CD14-positive monocyte (primary cell): Measurements from ENCODE around the gene FKBP5. TPM values are rescaled to one million over a fixed set of nuclear protein-coding genes. Genes with fewer than 3 reads are reported as not detected.

Source experiments
- DNase-seq, 3 donors: peaks; one replicate each; pipeline ENCODE4 v3.0.0-alpha.2; 2011 to 2022
- H2AFZ ChIP-seq: 2 replicates; pipeline ENCODE4 v1.6.0; 2012; ENCODE audit warnings: mild to moderate bottlenecking, low read depth, low read length, inconsistent platforms; ENCODE audit not compliant: insufficient read depth, poor library complexity, severe bottlenecking
- H3K27ac ChIP-seq, 2 donors: 1 replicate in 1 of 2; 2 replicates in 1 of 2; pipeline ENCODE4 v1.5.1; 2012 to 2013; ENCODE audit warnings: low read length in 2 of 2, control low read depth in 1 of 2, inconsistent platforms in 1 of 2, low read depth in 1 of 2, mild to moderate bottlenecking in 1 of 2
- H3K27me3 ChIP-seq, 2 donors: one replicate each; pipeline versions ENCODE4 v1.6.0 to v1.6.1; 2011 to 2013; ENCODE audit warnings: low read length in 2 of 2; ENCODE audit not compliant: control insufficient read depth in 2 of 2, insufficient read depth in 2 of 2
- H3K36me3 ChIP-seq, 2 donors: replicated peaks in 1 of 2; 1 replicate in 1 of 2; 2 replicates in 1 of 2; pipeline versions ENCODE4 v1.5.1 to v1.6.1; 2012 to 2013; ENCODE audit warnings: low read length in 2 of 2, control low read depth in 1 of 2, inconsistent platforms in 1 of 2, mild to moderate bottlenecking in 1 of 2; ENCODE audit not compliant: insufficient read depth in 2 of 2, control insufficient read depth in 1 of 2
- H3K4me1 ChIP-seq, 2 donors: 1 replicate in 1 of 2; 2 replicates in 1 of 2; pipeline versions ENCODE4 v1.5.1 to v1.6.1; 2012 to 2013; ENCODE audit warnings: low read length in 2 of 2, control low read depth in 1 of 2, inconsistent platforms in 1 of 2, mild to moderate bottlenecking in 1 of 2, moderate library complexity in 1 of 2; ENCODE audit not compliant: insufficient read depth in 2 of 2, control insufficient read depth in 1 of 2
- H3K4me2 ChIP-seq: replicated peaks from 2 replicates; pipeline ENCODE3; 2012; ENCODE audit warnings: low read length, moderate library complexity, mild to moderate bottlenecking; ENCODE audit not compliant: poor library complexity, severe bottlenecking; ENCODE audit errors: extremely low read depth
- H3K4me3 ChIP-seq, 3 experiments: fragments of 200-600 bp in 1 of 3; sonication (generic) in 1 of 3; replicated peaks in 1 of 3; 1 replicate in 2 of 3; 2 replicates in 1 of 3; pipeline ENCODE4 v1.5.1; 2011 to 2013; ENCODE audit warnings: low read length in 3 of 3, mild to moderate bottlenecking in 3 of 3, control low read depth in 2 of 3, low read depth in 2 of 3, inconsistent platforms in 1 of 3, moderate library complexity in 1 of 3
- H3K79me2 ChIP-seq: 2 replicates; pipeline ENCODE4 v1.6.0; 2012; ENCODE audit warnings: mild to moderate bottlenecking, control low read depth, inconsistent platforms, low read length, moderate library complexity; ENCODE audit not compliant: insufficient read depth
- H3K9ac ChIP-seq: 2 replicates; pipeline ENCODE4 v1.6.0; 2017; ENCODE audit warnings: low read length, mild to moderate bottlenecking; ENCODE audit not compliant: insufficient read depth, poor library complexity, severe bottlenecking
- H3K9me3 ChIP-seq, 2 donors: replicated peaks in 1 of 2; 1 replicate in 1 of 2; 2 replicates in 1 of 2; pipeline versions ENCODE4 v1.5.1 to v1.6.1; 2012 to 2013; ENCODE audit warnings: low read length in 2 of 2, control low read depth in 1 of 2; ENCODE audit not compliant: control insufficient read depth in 1 of 2, insufficient read depth in 1 of 2
- H4K20me1 ChIP-seq: 2 replicates; pipeline ENCODE4 v1.6.0; 2012; ENCODE audit warnings: mild to moderate bottlenecking, low read length, control low read depth, moderate library complexity; ENCODE audit not compliant: insufficient read depth
- H3K27ac Mint-ChIP-seq, 7 donors: one replicate each; pipeline ENCODE4 v1.8.0; 2020; ENCODE audit warnings: mild to moderate bottlenecking in 7 of 7, mixed read lengths in 7 of 7, moderate library complexity in 6 of 7, inconsistent platforms in 2 of 7
- H3K27me3 Mint-ChIP-seq, 3 donors: one replicate each; pipeline ENCODE4 v1.8.0; 2021 to 2022; ENCODE audit warnings: low read depth in 3 of 3, mild to moderate bottlenecking in 3 of 3, mixed read lengths in 3 of 3, moderate library complexity in 3 of 3, inconsistent platforms in 1 of 3
- H3K36me3 Mint-ChIP-seq, 2 donors: one replicate each; pipeline ENCODE4 v1.8.0; 2020; ENCODE audit warnings: mixed read lengths in 2 of 2, inconsistent platforms in 1 of 2, mild to moderate bottlenecking in 1 of 2
- H3K4me1 Mint-ChIP-seq: one replicate; pipeline ENCODE4 v1.8.0; 2020; ENCODE audit warnings: mild to moderate bottlenecking, mixed read lengths
- H3K4me3 Mint-ChIP-seq, 2 donors: one replicate each; pipeline ENCODE4 v1.8.0; 2020; ENCODE audit warnings: mild to moderate bottlenecking in 2 of 2, mixed read lengths in 2 of 2, moderate library complexity in 1 of 2
- H3K9me3 Mint-ChIP-seq, 7 donors: one replicate each; pipeline ENCODE4 v1.8.0; 2020 to 2022; ENCODE audit warnings: mixed read lengths in 7 of 7, mild to moderate bottlenecking in 6 of 7, moderate library complexity in 6 of 7, inconsistent platforms in 2 of 7
- WGBS: methylation state at CpG from one replicate; pipeline ENCODE4 v1.1.5; 2013; ENCODE audit warnings: missing lambda C conversion rate; ENCODE audit not compliant: insufficient coverage; 5-methylcytosine and 5-hydroxymethylcytosine counted together
- intact Hi-C, 2 donors: fragments of 100-400 bp; cut with micrococcal nuclease; formaldehyde crosslinking; loops; one replicate each; pipeline versions ENCODE4 v1.15.0 to v1.15.1; 2023
- polyA plus RNA-seq, 3 donors: library from polyadenylated mRNA; depleted of rRNA in 1 of 3; unstranded in 2 of 3; stranded (reverse) in 1 of 3; fragments of 300-500 nt in 2 of 3; fragments of >200 nt in 1 of 3; fragmentation: Illumina TruSeq in 2 of 3; gene quantifications; 1 replicate in 2 of 3; 2 replicates in 1 of 3; pipeline ENCODE4 v1.2.3, GENCODE V29; 2012 to 2021
- TF ChIP-seq, protein P1 (sequence below): fragments of 200-600 bp; IDR thresholded peaks from one replicate; pipeline ENCODE4 v1.8.0; 2022; ENCODE audit warnings: antibody characterized with exemption, mild to moderate bottlenecking

FKBP5 gene
- polyA plus RNA-seq, 3 donors, result 20.2 to 58.5 (median 56.9) TPM

DNA sequence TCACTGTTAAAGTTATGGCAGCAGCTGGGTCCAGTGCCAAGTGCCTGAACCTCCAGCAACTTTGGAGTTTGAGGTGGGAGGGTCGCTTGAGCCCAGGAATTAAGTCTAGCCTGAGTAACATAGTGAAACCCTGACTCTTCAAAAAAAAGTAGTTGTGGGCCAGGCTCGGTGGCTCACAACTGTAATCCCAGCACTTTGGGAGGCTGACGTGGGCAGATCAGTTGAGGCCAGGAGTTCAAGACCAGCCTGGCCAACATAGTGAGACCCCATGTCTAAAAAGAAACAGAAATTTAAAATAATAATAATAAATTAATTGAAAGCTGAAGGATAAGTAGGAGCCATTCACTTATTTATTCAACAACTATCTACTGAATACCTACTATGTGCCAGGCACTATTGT is 33.8 kb downstream of the FKBP5 start:
- Histone ChIP-seq H3K36me3 (peaks cover 0 to 10% of the 10 kb centered on the region in 2 donors), H3K27ac (peak overlapping the region in 1 of 2 donors; percentile 0), H3K79me2 (peaks cover 97% of the 10 kb centered on the region), H3K4me2 (no peak overlapping the region), H3K27me3 (no peaks in the 10 kb centered on the region), H2AFZ (no peak overlapping the region), H3K9me3 (no peaks in the 10 kb centered on the region), H4K20me1 (peaks cover 95% of the 10 kb centered on the region), H3K9ac (no peak overlapping the region), H3K4me3 (no peak overlapping the region), H3K4me1 (no peaks in the 10 kb centered on the region)
- Mint-ChIP-seq H3K36me3 (peaks cover 12 to 24% of the 10 kb centered on the region in 2 donors), H3K4me3 (no peak overlapping the region), H3K27me3 (no peaks in the 10 kb centered on the region), H3K4me1 (peaks cover 7% of the 10 kb centered on the region), H3K27ac (peak overlapping the region in 3 of 7 donors; percentile 1 to 63 (median 48)), H3K9me3 (peaks cover 0 to 4% (median 0%) of the 10 kb centered on the region in 7 donors)
- 100% methylated on average over 2 of the region's 3 CpGs for WGBS
- intact Hi-C loops, result no loop called here
- TF ChIP-seq, protein P1, sequence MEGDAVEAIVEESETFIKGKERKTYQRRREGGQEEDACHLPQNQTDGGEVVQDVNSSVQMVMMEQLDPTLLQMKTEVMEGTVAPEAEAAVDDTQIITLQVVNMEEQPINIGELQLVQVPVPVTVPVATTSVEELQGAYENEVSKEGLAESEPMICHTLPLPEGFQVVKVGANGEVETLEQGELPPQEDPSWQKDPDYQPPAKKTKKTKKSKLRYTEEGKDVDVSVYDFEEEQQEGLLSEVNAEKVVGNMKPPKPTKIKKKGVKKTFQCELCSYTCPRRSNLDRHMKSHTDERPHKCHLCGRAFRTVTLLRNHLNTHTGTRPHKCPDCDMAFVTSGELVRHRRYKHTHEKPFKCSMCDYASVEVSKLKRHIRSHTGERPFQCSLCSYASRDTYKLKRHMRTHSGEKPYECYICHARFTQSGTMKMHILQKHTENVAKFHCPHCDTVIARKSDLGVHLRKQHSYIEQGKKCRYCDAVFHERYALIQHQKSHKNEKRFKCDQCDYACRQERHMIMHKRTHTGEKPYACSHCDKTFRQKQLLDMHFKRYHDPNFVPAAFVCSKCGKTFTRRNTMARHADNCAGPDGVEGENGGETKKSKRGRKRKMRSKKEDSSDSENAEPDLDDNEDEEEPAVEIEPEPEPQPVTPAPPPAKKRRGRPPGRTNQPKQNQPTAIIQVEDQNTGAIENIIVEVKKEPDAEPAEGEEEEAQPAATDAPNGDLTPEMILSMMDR, result no peak
- no peak for DNase-seq

DNA sequence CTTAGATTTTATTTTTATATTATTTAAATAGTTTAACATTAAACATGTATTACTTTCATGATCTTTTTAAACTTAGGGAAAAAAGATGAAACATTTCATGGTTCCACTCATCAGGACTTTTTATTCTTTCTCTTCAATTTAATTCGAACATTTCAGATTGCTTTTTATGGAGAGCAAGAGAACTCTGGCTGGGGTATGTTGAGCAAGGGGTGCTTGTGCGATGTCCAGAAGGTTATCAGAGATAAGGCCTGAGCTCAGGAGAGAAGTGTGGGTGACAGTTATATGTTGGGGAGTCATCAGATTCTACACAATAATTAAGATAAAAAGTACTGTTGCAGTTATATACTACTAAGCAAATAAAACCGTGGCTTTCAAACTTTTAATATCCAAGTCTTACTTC is 37.5 kb downstream of the FKBP5 start:
- WGBS, result no CpG with 5 or more reads among the region's 3 CpGs
- no peak overlapping the region for H3K4me3 Mint-ChIP-seq
- no peak for DNase-seq

More for the DNA sequence above, 37.5 kb downstream of the FKBP5 start:
- Mint-ChIP-seq H3K27me3 (no peaks in the 10 kb centered on the region), H3K9me3 (peaks cover 0 to 4% (median 0%) of the 10 kb centered on the region in 7 donors), H3K4me1 (peaks cover 10% of the 10 kb centered on the region), H3K27ac (peak overlapping the region in 2 of 7 donors; percentile 23 to 36), H3K36me3 (peaks cover 8 to 22% of the 10 kb centered on the region in 2 donors)
- H3K9me3 ChIP-seq, result no peaks in the 10 kb centered on the region
- H3K4me1 ChIP-seq, result no peaks in the 10 kb centered on the region
- TF ChIP-seq, protein P1, result no peak
- H3K27me3 ChIP-seq, result no peaks in the 10 kb centered on the region
- H3K79me2 ChIP-seq, result peaks cover 95% of the 10 kb centered on the region
- H3K4me2 ChIP-seq, result no peak overlapping the region
- H3K27ac ChIP-seq, result no peak overlapping the region
- peaks cover 97% of the 10 kb centered on the region for H4K20me1 ChIP-seq
- H3K36me3 ChIP-seq, result peaks cover 0 to 12% of the 10 kb centered on the region in 2 donors
- H3K4me3 ChIP-seq, result no peak overlapping the region
- H2AFZ ChIP-seq, result no peak overlapping the region
- intact Hi-C loops, result no loop called here
- no peak overlapping the region for H3K9ac ChIP-seq
